HL-60 (cell line): ENCODE results near the gene LPIN3.

ENCODE experiments used
- DNase-seq, 2 experiments: peaks; one replicate each; pipeline ENCODE4 v3.0.0-alpha.2; 2010 to 2020; ENCODE audit warnings: low read depth in 1 of 2, low spot score in 1 of 2
- H3K27ac ChIP-seq: fragments of 250-450 bp; sonication (Bioruptor Pico); replicated peaks from 2 replicates; pipeline ENCODE4 v1.5.1; 2020; ENCODE audit warnings: mild to moderate bottlenecking, moderate library complexity
- H3K27me3 ChIP-seq: fragments of 250-450 bp; sonication (Bioruptor Pico); 2 replicates; pipeline ENCODE4 v1.5.1; 2021; ENCODE audit warnings: mild to moderate bottlenecking, moderate library complexity; ENCODE audit not compliant: insufficient read depth, poor library complexity, severe bottlenecking
- H3K4me3 ChIP-seq: replicated peaks from 2 replicates; pipeline ENCODE4 v1.5.1; 2011; ENCODE audit warnings: mild to moderate bottlenecking, control low read depth, low read length; ENCODE audit not compliant: insufficient read depth
- GABPA ChIP-seq: IDR thresholded peaks from 2 replicates; pipeline ENCODE4 v1.6.1; 2012; ENCODE audit warnings: low read depth
- POLR2AphosphoS5 ChIP-seq: IDR thresholded peaks from 2 replicates; pipeline ENCODE4 v1.6.1; 2012; ENCODE audit warnings: low read depth
- SPI1 ChIP-seq: IDR thresholded peaks from 2 replicates; pipeline ENCODE4 v1.6.1; 2012; ENCODE audit warnings: low read depth, mild to moderate bottlenecking, borderline replicate concordance
- TF ChIP-seq, protein P1 (sequence below): IDR thresholded peaks from one replicate; pipeline ENCODE4 v1.5.1; 2011; ENCODE audit warnings: low read length, control low read depth, inconsistent platforms; ENCODE audit not compliant: insufficient read depth
- TF ChIP-seq, protein P2 (sequence below): IDR thresholded peaks from 2 replicates; pipeline ENCODE4 v1.6.1; 2012; ENCODE audit warnings: low read depth; ENCODE audit not compliant: insufficient replicate concordance

Gene LPIN3

DNA sequence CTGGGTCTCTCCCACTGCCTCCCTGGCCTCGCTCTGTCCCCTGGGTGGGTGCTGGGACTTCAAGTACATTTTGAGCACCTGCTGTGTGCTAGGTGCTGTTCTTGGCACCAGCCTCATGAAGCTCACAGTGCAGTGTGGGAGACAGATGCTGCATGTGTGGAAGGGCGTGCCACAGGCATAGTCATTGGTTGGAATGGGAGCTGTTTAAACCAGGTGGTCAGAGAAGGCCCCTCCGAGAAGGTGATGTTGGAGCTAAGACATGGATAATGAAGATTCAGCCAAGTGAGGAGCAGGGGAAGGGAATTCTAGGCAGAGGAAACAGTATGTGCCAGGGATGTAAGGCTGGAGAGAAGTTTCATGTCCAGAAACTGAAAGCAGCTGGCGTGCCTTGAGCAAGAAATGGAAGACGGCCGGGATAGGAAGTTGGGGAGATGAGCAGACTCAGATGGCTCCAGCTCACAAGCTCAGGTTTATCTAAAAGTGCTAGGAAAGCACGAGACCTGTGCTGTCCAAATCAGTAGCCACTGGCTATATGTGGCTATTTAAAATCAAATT is 9.9 kb downstream of the LPIN3 start:
- DNase-seq: no peak
- no peak for TF ChIP-seq GABPA
- TF ChIP-seq, protein P1, sequence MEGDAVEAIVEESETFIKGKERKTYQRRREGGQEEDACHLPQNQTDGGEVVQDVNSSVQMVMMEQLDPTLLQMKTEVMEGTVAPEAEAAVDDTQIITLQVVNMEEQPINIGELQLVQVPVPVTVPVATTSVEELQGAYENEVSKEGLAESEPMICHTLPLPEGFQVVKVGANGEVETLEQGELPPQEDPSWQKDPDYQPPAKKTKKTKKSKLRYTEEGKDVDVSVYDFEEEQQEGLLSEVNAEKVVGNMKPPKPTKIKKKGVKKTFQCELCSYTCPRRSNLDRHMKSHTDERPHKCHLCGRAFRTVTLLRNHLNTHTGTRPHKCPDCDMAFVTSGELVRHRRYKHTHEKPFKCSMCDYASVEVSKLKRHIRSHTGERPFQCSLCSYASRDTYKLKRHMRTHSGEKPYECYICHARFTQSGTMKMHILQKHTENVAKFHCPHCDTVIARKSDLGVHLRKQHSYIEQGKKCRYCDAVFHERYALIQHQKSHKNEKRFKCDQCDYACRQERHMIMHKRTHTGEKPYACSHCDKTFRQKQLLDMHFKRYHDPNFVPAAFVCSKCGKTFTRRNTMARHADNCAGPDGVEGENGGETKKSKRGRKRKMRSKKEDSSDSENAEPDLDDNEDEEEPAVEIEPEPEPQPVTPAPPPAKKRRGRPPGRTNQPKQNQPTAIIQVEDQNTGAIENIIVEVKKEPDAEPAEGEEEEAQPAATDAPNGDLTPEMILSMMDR: no peak
- no peak for TF ChIP-seq POLR2AphosphoS5
- TF ChIP-seq, protein P2, sequence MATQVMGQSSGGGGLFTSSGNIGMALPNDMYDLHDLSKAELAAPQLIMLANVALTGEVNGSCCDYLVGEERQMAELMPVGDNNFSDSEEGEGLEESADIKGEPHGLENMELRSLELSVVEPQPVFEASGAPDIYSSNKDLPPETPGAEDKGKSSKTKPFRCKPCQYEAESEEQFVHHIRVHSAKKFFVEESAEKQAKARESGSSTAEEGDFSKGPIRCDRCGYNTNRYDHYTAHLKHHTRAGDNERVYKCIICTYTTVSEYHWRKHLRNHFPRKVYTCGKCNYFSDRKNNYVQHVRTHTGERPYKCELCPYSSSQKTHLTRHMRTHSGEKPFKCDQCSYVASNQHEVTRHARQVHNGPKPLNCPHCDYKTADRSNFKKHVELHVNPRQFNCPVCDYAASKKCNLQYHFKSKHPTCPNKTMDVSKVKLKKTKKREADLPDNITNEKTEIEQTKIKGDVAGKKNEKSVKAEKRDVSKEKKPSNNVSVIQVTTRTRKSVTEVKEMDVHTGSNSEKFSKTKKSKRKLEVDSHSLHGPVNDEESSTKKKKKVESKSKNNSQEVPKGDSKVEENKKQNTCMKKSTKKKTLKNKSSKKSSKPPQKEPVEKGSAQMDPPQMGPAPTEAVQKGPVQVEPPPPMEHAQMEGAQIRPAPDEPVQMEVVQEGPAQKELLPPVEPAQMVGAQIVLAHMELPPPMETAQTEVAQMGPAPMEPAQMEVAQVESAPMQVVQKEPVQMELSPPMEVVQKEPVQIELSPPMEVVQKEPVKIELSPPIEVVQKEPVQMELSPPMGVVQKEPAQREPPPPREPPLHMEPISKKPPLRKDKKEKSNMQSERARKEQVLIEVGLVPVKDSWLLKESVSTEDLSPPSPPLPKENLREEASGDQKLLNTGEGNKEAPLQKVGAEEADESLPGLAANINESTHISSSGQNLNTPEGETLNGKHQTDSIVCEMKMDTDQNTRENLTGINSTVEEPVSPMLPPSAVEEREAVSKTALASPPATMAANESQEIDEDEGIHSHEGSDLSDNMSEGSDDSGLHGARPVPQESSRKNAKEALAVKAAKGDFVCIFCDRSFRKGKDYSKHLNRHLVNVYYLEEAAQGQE: no peak

DNA sequence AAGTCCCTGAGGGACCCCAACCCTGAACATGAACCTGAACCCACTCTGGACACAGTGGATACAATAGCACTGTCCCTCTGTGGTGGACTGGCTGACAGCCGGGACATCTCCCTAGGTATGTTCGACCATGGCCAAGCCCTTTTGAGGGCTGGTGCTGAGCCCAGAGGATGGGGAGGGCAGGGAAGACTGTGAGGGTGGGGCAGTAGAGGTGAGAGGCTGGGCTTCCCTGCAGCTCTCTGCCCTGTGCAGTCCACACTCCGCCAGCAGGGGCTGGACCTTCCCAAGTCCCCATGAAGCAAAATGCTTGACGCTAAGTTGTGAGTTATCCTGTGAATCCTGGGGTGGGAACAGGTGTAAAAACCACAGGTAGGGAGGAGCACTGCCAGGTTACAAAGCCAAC is 11.5 kb downstream of the LPIN3 start:
- no peaks in the 10 kb centered on the region for H3K27me3 ChIP-seq
- no peak overlapping the region for H3K27ac ChIP-seq
- TF ChIP-seq, protein P1: no peak
- no peak for DNase-seq
- H3K4me3 ChIP-seq: no peak overlapping the region

More for the DNA sequence above, 9.9 kb downstream of the LPIN3 start:
- H3K27me3 ChIP-seq: no peaks in the 10 kb centered on the region
- no peak overlapping the region for H3K27ac ChIP-seq
- H3K4me3 ChIP-seq: no peak overlapping the region

DNA sequence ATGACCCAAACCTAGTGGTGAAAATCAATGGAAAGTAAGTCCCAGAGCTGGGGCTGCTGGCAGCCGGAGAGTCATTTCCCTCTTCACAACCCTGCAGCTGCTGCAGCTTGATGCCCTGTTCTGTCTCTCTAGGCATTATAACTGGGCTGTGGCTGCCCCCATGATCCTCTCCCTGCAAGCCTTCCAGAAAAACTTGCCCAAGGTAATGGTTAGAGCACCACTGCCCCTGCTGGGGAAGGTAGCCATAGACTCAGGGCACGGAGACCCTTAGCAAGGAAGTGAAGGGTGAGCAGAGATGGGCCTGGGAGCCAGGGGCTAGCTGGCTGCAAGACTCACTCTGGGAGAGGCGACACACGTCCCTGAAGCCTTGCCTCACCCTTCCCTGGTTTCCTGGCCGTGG is 12.0 kb downstream of the LPIN3 start:
- Histone ChIP-seq H3K27ac (no peak overlapping the region), H3K27me3 (no peaks in the 10 kb centered on the region), H3K4me3 (no peak overlapping the region)
- DNase-seq: no peak
- TF ChIP-seq GABPA (no peak), SPI1 (no peak), POLR2AphosphoS5 (no peak)
- TF ChIP-seq, protein P1: no peak

DNA sequence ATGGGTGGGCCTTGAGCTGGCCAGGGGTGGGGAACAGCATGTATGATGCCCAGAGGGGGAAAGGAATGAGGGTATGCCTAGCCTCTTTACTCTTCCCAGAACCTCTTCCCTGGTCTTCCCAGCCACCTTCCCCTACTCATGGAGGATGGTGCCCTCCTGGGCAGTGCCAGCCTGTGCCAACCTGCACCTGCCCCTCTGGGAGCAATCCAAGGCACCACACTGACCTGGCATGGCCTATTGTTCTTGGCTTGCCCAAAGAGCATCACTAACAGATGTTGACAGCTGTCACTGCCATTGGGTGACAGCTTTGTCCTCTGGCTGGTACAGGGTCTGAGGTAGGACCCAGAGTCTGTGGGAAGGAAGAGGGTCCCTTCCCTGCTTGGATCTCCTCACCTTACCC is 12.9 kb downstream of the LPIN3 start:
- TF ChIP-seq, protein P2: no peak
- TF ChIP-seq SPI1: no peak
- no peak for TF ChIP-seq GABPA
- TF ChIP-seq, protein P1: no peak
- no peak for TF ChIP-seq POLR2AphosphoS5
- Histone ChIP-seq H3K27me3 (no peaks in the 10 kb centered on the region), H3K4me3 (no peak overlapping the region), H3K27ac (no peak overlapping the region)
- DNase-seq: no peak
